MG63 (cell line): ENCODE measurements around the gene DPP9. TPM values are rescaled to one million over a fixed set of nuclear protein-coding genes. Genes with fewer than 3 reads are reported as not detected.

Experiments
- DNase-seq: peaks from one replicate; pipeline ENCODE4 v3.0.0-alpha.2; 2020
- H3K27me3 ChIP-seq: fragments of 250-450 bp; sonication (Bioruptor Pico); 2 replicates; pipeline ENCODE4 v1.5.1; 2020; ENCODE audit warnings: mild to moderate bottlenecking, moderate library complexity
- H3K36me3 ChIP-seq: fragments of 250-450 bp; sonication (Bioruptor Pico); 2 replicates; pipeline ENCODE4 v1.5.1; 2020; ENCODE audit warnings: mild to moderate bottlenecking, moderate library complexity
- H3K4me3 ChIP-seq: fragments of 250-450 bp; sonication (Bioruptor Pico); 2 replicates; pipeline ENCODE4 v1.5.1; 2020; ENCODE audit warnings: mild to moderate bottlenecking, moderate library complexity
- H3K9me3 ChIP-seq: fragments of 250-450 bp; sonication (Bioruptor Pico); 2 replicates; pipeline ENCODE4 v1.5.1; 2020; ENCODE audit warnings: mild to moderate bottlenecking, moderate library complexity
- total RNA-seq: library from RNA; depleted of rRNA; stranded (reverse); fragments of >200 nt; shearing (Covaris generic); gene quantifications from 2 replicates; pipeline ENCODE4 v1.2.3, GENCODE V29; 2014; ENCODE audit warnings: low replicate concordance; rRNA removed

DPP9 gene
- total RNA-seq, 1 experiment from 2014 or later: 16.1 TPM

- Histone ChIP-seq H3K4me3 (no peak overlapping the region), H3K36me3 (no peaks in the 10 kb centered on the region), H3K9me3 (no peaks in the 10 kb centered on the region), H3K27me3 (no peaks in the 10 kb centered on the region)
- DNase-seq: no peak
Observed at GRCh38 chr19:4636761-4637160, 86.9 kb downstream of the DPP9 start.

- Histone ChIP-seq H3K9me3 (no peaks in the 10 kb centered on the region), H3K4me3 (peak overlapping the region; percentile 36), H3K27me3 (no peaks in the 10 kb centered on the region), H3K36me3 (no peaks in the 10 kb centered on the region)
- peak; percentile 54 for DNase-seq
Observed at GRCh38 chr19:4636151-4636717, 87.4 kb downstream of the DPP9 start.

DNA sequence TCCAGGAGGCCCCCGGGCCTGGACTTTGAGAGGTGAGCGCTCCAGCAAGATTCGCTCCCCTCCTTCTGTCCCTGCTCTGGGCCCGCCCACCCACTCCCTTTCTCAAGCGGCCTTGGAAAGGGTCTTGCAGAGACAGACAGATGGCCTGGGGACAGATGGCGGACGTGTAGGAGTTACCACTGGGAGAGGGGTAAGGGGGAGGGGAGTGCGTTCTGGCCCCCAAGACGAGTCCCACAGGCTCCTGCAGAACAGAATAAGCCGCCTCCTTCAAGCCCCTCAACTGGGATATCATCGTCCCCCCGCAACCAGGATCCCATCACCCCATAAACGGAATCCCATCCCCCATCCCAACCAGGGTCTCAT, 87.9 kb downstream of the DPP9 start:
- H3K27me3 ChIP-seq: no peaks in the 10 kb centered on the region
- H3K4me3 ChIP-seq: peak overlapping the region; percentile 36
- DNase-seq: no peak
- H3K36me3 ChIP-seq: no peaks in the 10 kb centered on the region
- H3K9me3 ChIP-seq: no peaks in the 10 kb centered on the region

DNA sequence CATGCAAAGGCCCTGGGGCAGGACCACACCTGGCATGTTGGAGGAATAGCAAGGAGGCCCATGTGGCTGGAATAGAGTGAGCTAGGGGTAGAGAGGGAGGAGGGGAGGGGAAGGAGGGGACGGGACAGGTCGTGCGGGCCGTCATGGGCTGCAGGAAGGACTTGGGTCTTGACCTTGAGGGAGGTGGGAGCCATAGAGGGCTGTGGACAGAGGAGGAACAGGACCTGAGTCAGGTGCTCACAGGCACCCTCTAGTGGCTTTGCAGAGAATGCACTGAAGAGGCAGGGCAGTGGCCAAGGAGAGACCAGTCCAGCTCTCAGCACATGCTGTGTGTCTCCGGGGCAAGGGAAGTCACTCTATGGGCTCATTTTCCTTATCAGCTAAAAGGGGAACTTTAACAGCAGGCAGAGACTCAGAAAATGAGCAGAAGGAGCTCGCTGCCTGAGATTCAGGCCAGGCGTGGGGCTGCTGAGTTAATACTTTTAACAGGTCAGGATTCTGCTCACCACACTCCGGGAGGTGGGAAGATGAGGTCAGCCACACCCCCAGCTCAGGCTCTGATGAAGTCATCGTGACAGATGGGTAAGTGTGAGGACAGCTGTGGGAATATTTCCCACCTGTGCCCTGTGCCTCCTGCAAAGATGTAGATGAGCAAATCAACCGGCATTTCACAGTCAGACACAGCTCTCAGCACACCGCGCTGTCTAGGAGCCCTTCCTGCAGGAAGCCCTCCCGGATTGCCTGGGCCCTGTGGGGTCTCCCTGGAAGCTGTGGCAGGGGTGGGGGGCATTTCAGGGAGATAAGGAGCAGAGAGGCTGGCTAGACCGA, 90.3 kb downstream of the DPP9 start:
- no peaks in the 10 kb centered on the region for H3K9me3 ChIP-seq
- DNase-seq: peak; percentile 40
- H3K4me3 ChIP-seq: no peak overlapping the region
- no peaks in the 10 kb centered on the region for H3K27me3 ChIP-seq
- no peaks in the 10 kb centered on the region for H3K36me3 ChIP-seq

Other genes starting within 250 kb of the DPP9 start
- gene PLIN4, start 205.4 kb downstream of the DPP9 start, total RNA-seq: not detected in 2 replicates
- gene PLIN5, start 188.6 kb downstream of the DPP9 start, total RNA-seq: not detected in 2 replicates
- not detected in 2 replicates for gene LRG1, start 183.8 kb downstream of the DPP9 start, total RNA-seq
- gene SEMA6B, start 164.2 kb downstream of the DPP9 start, total RNA-seq: 4.5 and 5.7 TPM in 2 replicates
- gene TNFAIP8L1, start 84.3 kb downstream of the DPP9 start, total RNA-seq: 1.2 and 1.5 TPM in 2 replicates
- gene MYDGF, start 53.5 kb downstream of the DPP9 start, total RNA-seq: 161 and 252 TPM in 2 replicates
- 7.2 and 9.2 TPM in 2 replicates for gene FEM1A, start 67.9 kb upstream of the DPP9 start, total RNA-seq
- gene TICAM1, start 107.9 kb upstream of the DPP9 start, total RNA-seq: 0.59 and 3.2 TPM in 2 replicates
- 140 and 291 TPM in 2 replicates for gene PLIN3, start 143.8 kb upstream of the DPP9 start, total RNA-seq
- not detected in 2 replicates for gene ARRDC5, start 179.1 kb upstream of the DPP9 start, total RNA-seq
- gene UHRF1, start 185.7 kb upstream of the DPP9 start, total RNA-seq: 47.1 and 56.8 TPM in 2 replicates
- gene KDM4B, start 245.3 kb upstream of the DPP9 start, total RNA-seq: 10.3 and 23.5 TPM in 2 replicates